ENCODE data around the gene KCNJ1.

KCNJ1 gene

GRCh38 chr11:128867277-128867676, at the start of gene KCNJ1:
TSS of gene KCNJ1 (minus strand) at chr11:128867296. CDS start at chr11:128840243, 27,053 bp downstream.
- ATAC-seq = peak; percentile 18
- no peak within 1 kb of the TSS for H3K27ac Mint-ChIP-seq
- no peak within 1 kb of the TSS for H3K4me3 Mint-ChIP-seq
- H3K4me1 Mint-ChIP-seq = no peaks in the 10 kb centered on the region
- H3K27me3 Mint-ChIP-seq = no peaks in the 10 kb centered on the region
- H3K9me3 Mint-ChIP-seq = no peaks in the 10 kb centered on the region
- H3K36me3 Mint-ChIP-seq (ENCODE audit: low read depth) = no peaks in the 10 kb centered on the region
- DNase-seq = no peak

GRCh38 chr11:128916681-128917080, 49.6 kb upstream of the KCNJ1 start:
- Mint-ChIP-seq H3K4me3 (no peak overlapping the region), H3K36me3 (ENCODE audit: low read depth) (no peaks in the 10 kb centered on the region), H3K27me3 (peaks cover 19% of the 10 kb centered on the region), H3K4me1 (peaks cover 4% of the 10 kb centered on the region), H3K9me3 (no peaks in the 10 kb centered on the region), H3K27ac (no peak overlapping the region)
- no peak for ATAC-seq
- no peak for DNase-seq

DNA sequence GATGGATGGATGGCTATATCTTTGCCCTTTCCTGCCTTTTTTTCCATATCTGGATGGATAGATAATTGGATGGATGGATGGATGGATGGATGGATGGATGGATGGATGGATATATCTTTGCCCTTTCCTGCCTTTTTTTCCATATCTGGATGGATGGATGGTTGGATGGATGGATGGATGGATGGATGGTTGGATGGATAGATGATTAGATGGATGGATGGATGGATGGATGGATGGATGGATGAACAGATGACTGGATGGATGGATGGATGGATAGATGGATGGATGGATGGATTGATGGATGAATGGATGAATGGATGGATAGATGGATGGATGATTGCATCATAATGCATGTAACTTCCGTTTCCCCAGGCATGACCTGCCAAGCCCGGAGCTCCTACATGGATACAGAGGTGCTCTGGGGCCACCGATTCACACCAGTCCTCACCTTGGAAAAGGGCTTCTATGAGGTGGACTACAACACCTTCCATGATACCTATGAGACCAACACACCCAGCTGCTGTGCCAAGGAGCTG, 49.0 kb upstream of the KCNJ1 start:
- Mint-ChIP-seq H3K9me3 (no peaks in the 10 kb centered on the region), H3K27ac (no peak overlapping the region), H3K4me3 (no peak overlapping the region), H3K4me1 (peaks cover 4% of the 10 kb centered on the region), H3K36me3 (ENCODE audit: low read depth) (no peaks in the 10 kb centered on the region), H3K27me3 (peaks cover 21% of the 10 kb centered on the region)
- DNase-seq (no peak), ATAC-seq (no peak)

DNA sequence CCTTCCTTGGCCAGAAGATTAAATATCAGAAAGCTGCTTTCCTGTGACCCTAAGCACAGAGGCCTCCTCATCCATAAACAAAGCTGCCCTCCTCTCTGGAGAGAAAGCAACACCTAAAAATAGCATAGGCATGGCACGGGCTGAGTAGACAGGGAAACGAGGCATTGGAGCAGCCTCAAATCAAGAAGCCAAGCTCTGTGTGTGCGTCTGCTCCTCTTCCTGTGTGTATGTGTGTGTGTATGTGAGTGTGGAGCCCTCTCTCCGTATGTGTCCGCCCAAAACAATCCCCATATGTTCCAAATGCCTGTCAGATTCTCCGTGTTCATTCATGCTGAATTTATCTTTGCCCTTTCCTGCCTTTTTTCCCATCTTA, 48.0 kb upstream of the KCNJ1 start:
- Mint-ChIP-seq H3K27ac (no peak overlapping the region), H3K4me1 (peaks cover 4% of the 10 kb centered on the region), H3K9me3 (no peaks in the 10 kb centered on the region), H3K4me3 (no peak overlapping the region), H3K27me3 (peaks cover 23% of the 10 kb centered on the region), H3K36me3 (ENCODE audit: low read depth) (no peaks in the 10 kb centered on the region)
- ATAC-seq (no peak), DNase-seq (no peak)

DNA sequence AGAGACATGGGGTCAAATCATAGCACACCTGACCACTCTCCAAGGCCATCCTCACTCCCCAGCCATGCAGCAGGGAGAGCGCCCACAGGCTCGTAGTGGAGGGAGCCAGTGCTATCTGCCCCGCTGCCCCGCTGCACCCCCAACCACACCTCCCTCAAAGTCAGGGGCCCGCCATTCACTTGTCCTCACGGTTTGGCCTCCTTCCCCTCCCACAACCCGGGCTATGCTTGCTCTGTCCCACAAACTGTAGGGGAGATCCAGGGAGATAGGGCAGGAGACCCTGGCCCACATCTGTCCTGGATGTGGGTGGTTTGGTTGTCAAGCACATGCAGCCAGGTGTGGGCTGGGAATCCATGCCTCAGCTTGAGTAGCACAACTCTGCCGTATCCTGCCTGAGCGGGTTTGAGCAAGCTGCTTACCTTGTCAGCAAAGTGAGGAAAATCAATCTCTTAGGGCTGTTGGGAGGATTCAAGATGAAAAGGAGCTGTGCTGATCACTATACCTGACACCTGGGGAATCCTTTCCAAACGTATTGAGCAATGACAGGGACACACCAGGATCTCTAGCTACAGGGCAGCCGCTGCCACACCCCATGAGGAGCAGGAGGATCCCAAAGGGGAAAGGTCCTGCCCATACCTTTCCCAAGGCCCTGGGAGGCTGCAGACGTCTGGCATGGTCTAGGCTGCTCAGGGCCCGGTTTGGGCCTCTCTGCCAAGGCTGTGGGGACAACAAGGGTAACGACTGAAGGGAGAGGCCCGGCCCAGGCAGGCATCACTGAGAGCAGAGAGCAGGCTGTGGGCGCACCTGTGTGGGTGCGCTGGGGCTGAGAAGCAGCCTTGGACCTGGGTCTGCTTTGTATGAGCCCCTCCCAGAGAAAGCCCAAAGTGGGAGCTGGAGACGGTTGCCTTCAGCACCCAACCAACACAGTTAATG, 47.4 kb upstream of the KCNJ1 start:
- Mint-ChIP-seq H3K9me3 (no peaks in the 10 kb centered on the region), H3K27ac (no peak overlapping the region), H3K4me1 (peaks cover 4% of the 10 kb centered on the region), H3K27me3 (peaks cover 26% of the 10 kb centered on the region), H3K4me3 (no peak overlapping the region), H3K36me3 (ENCODE audit: low read depth) (no peaks in the 10 kb centered on the region)
- no peak for ATAC-seq
- no peak for DNase-seq

- Mint-ChIP-seq H3K27ac (no peak overlapping the region), H3K36me3 (ENCODE audit: low read depth) (no peaks in the 10 kb centered on the region), H3K9me3 (no peaks in the 10 kb centered on the region), H3K27me3 (peaks cover 30% of the 10 kb centered on the region), H3K4me3 (no peak overlapping the region), H3K4me1 (no peaks in the 10 kb centered on the region)
- no peak for DNase-seq
- no peak for ATAC-seq
Measured at GRCh38 chr11:128913806-128914205, 46.7 kb upstream of the KCNJ1 start.

GRCh38 chr11:128911701-128912100, 44.6 kb upstream of the KCNJ1 start:
- no peak for ATAC-seq

DNA sequence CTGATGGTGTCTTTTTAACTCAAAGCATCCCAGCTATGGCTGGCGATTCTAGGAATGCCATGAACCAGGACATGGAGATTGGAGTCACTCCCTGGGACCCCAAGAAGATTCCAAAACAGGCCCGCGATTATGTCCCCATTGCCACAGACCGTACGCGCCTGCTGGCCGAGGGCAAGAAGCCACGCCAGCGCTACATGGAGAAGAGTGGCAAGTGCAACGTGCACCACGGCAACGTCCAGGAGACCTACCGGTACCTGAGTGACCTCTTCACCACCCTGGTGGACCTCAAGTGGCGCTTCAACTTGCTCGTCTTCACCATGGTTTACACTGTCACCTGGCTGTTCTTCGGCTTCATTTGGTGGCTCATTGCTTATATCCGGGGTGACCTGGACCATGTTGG, 44.1 kb upstream of the KCNJ1 start:
- no peak for ATAC-seq
- H3K9me3 Mint-ChIP-seq = no peaks in the 10 kb centered on the region
- no peaks in the 10 kb centered on the region for H3K36me3 Mint-ChIP-seq (ENCODE audit: low read depth)
- peaks cover 6% of the 10 kb centered on the region for H3K4me1 Mint-ChIP-seq
- no peak overlapping the region for H3K4me3 Mint-ChIP-seq
- no peak overlapping the region for H3K27ac Mint-ChIP-seq
- DNase-seq = no peak
- H3K27me3 Mint-ChIP-seq = peaks cover 38% of the 10 kb centered on the region

More at GRCh38 chr11:128911701-128912100, 44.6 kb upstream of the KCNJ1 start:
- Mint-ChIP-seq H3K27ac (no peak overlapping the region), H3K27me3 (peaks cover 38% of the 10 kb centered on the region), H3K4me3 (no peak overlapping the region), H3K4me1 (peaks cover 5% of the 10 kb centered on the region), H3K9me3 (no peaks in the 10 kb centered on the region), H3K36me3 (ENCODE audit: low read depth) (no peaks in the 10 kb centered on the region)
- no peak for DNase-seq

- Mint-ChIP-seq H3K27me3 (peaks cover 36% of the 10 kb centered on the region), H3K4me1 (peaks cover 9% of the 10 kb centered on the region), H3K9me3 (no peaks in the 10 kb centered on the region), H3K36me3 (ENCODE audit: low read depth) (no peaks in the 10 kb centered on the region), H3K4me3 (no peak overlapping the region), H3K27ac (no peak overlapping the region)
- DNase-seq = no peak
- no peak for ATAC-seq
Measured at GRCh38 chr11:128910576-128910975, 43.5 kb upstream of the KCNJ1 start.

- ATAC-seq = no peak
- H3K36me3 Mint-ChIP-seq (ENCODE audit: low read depth) = no peaks in the 10 kb centered on the region
- peaks cover 11% of the 10 kb centered on the region for H3K4me1 Mint-ChIP-seq
- H3K27ac Mint-ChIP-seq = peak overlapping the region; percentile 33
- no peak overlapping the region for H3K4me3 Mint-ChIP-seq
- peaks cover 36% of the 10 kb centered on the region for H3K27me3 Mint-ChIP-seq
- no peak for DNase-seq
- H3K9me3 Mint-ChIP-seq = no peaks in the 10 kb centered on the region
Measured at GRCh38 chr11:128909438-128910125, 42.5 kb upstream of the KCNJ1 start.

GRCh38 chr11:128908391-128909246, 41.5 kb upstream of the KCNJ1 start:
- Mint-ChIP-seq H3K4me3 (no peak overlapping the region), H3K27ac (no peak overlapping the region), H3K27me3 (peaks cover 43% of the 10 kb centered on the region), H3K36me3 (ENCODE audit: low read depth) (no peaks in the 10 kb centered on the region), H3K9me3 (no peaks in the 10 kb centered on the region), H3K4me1 (peaks cover 16% of the 10 kb centered on the region)
- DNase-seq (no peak), ATAC-seq (peak; percentile 33)

DNA sequence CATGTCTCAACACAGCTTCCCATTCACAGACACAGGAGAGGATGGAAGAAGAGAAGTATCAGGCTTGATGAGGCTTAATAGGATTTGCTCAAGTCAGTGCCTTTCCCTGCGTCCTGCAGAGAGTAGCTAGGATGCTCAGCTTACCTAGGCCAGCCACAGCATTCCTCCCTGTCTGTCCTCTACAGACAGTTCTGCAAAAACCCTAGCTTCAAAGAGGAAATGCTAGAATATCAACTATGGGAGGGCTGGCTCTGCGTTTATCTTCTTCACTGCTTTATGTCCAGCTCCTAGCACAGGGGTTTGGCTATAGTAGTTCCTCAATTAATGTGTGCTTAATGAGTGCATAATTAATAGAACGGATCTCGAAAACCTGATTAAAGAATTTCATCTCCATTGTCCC, 40.5 kb upstream of the KCNJ1 start:
- Mint-ChIP-seq H3K36me3 (ENCODE audit: low read depth) (no peaks in the 10 kb centered on the region), H3K9me3 (no peaks in the 10 kb centered on the region), H3K4me1 (peaks cover 16% of the 10 kb centered on the region), H3K27me3 (peaks cover 41% of the 10 kb centered on the region), H3K27ac (no peak overlapping the region), H3K4me3 (no peak overlapping the region)
- DNase-seq = no peak
- ATAC-seq = no peak

DNA sequence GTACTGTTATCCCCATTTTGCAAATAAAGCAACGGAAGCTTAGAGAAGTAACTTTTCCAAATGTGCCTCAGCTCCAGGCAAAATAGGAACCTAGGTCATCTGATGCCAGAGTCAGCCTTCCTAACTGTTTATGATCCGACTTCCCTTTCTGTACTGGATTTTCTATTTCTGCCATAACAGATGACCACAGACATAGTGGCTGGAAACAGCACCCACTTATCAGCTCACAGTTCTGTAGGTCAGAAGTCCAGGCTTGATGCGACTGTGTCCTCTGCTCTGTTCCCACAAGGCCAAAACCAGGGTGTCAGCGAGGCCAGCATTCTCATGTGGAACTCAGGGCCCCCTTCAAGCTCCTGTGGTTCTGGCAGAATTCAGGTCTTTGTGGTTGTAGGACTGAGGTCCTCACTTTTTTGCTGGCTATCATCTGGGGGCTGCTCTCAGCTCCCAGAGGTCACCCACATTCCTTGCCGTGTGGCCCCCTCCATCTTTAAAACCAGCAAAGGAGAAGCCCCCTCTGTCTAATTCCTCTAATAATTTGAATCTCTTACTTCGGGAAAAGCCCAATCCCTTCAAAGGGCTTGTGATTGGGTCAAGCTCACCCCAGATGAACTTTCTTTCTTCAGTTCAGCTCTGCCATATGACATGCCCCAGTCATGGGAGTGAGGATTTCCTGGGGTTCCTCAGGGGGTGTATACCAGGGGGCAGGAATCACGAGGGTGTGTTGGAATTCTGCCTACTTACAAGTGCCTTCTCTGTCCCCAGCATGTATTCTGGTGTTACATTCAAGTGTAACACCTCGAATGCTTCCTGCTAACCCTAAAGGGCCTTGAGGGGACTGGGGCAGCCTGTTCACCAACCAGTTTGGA, 39.3 kb upstream of the KCNJ1 start:
- Mint-ChIP-seq H3K4me1 (peaks cover 16% of the 10 kb centered on the region), H3K4me3 (peak overlapping the region; percentile 72), H3K27ac (no peak overlapping the region), H3K9me3 (no peaks in the 10 kb centered on the region), H3K36me3 (ENCODE audit: low read depth) (no peaks in the 10 kb centered on the region), H3K27me3 (peaks cover 39% of the 10 kb centered on the region)
- no peak for ATAC-seq
- DNase-seq = no peak

Data from activated naive CD8-positive, alpha-beta T cell treated with anti-CD3 and anti-CD28 coated beads, Interleukin-2, amount 50 U/mL, for 24 hours (primary cell).